Right renal cortex interstitium (tissue), 3 donors: Measurements from ENCODE around the gene H2BW2. TPM values are rescaled to one million over a fixed set of nuclear protein-coding genes. Genes with fewer than 3 reads are reported as not detected.
"Not testable (repeated sequence)": the region's sequence is repeated elsewhere in the genome, so short reads cannot be mapped to it uniquely, and the experiment has no call there.

Experiments
- DNase-seq, 3 donors: peaks; one replicate each; pipeline ENCODE4 v3.0.0-alpha.2; 2013; ENCODE audit warnings: low read depth in 3 of 3, low spot score in 2 of 3
- polyA plus RNA-seq, 3 donors: library from polyadenylated mRNA; unstranded; fragments of 120-200 nt; gene quantifications; one replicate each; pipeline ENCODE4 v1.2.1, GENCODE V29; 2013; ENCODE audit not compliant: insufficient read length in 3 of 3

H2BW2 gene
- 1 to 10 TPM in 1 of 3 donors, under 1 TPM in 2; 0.89 to 1.1 (median 1.00) TPM for polyA plus RNA-seq

- no peak for DNase-seq
These were observed at the start of gene H2BW2 for GRCh38 chrX:104039689-104040505. Gene H2BW2 (plus strand): TSS chrX:104039956. CDS start chrX:104039995, 39 bp downstream.

- DNase-seq: no peak
These were observed 40.5 kb upstream of the H2BW2 start for GRCh38 chrX:103999234-103999633.

- no peak for DNase-seq
These were observed 30.9 kb upstream of the H2BW2 start for GRCh38 chrX:104008831-104009230.

GRCh38 chrX:104013158-104013557 lies 26.6 kb upstream of the H2BW2 start:
- DNase-seq: no peak

- no peak for DNase-seq
These were observed 26.1 kb upstream of the H2BW2 start, which contains the start of gene H2BW1 for GRCh38 chrX:104013606-104014005. Gene H2BW1 (minus strand): TSS chrX:104013708. CDS start chrX:104013576, 132 bp downstream.

- not testable (repeated sequence) for DNase-seq
These were observed 24.2 kb upstream of the H2BW2 start for GRCh38 chrX:104015576-104015975.

GRCh38 chrX:104018126-104018525 lies 21.6 kb upstream of the H2BW2 start:
- DNase-seq: no peak

- DNase-seq: no peak
These were observed 1.2 kb downstream of the H2BW2 start for GRCh38 chrX:104041003-104041402.

- DNase-seq: no peak
These were observed 5.9 kb downstream of the H2BW2 start for GRCh38 chrX:104045642-104046041.

GRCh38 chrX:104047171-104047570 lies 7.4 kb downstream of the H2BW2 start:
- DNase-seq: no peak

GRCh38 chrX:104054956-104055355 lies 15.2 kb downstream of the H2BW2 start:
- DNase-seq: not testable (repeated sequence)

GRCh38 chrX:104062636-104063035 lies 22.9 kb downstream of the H2BW2 start:
- DNase-seq: not testable (repeated sequence)

- not testable (repeated sequence) for DNase-seq
These were observed 36.2 kb downstream of the H2BW2 start, which contains the start of gene TMSB15C for GRCh38 chrX:104075778-104076445. Gene TMSB15C (minus strand): TSS chrX:104076236.

- not testable (repeated sequence) for DNase-seq
These were observed 38.1 kb downstream of the H2BW2 start for GRCh38 chrX:104077854-104078253.

- DNase-seq: no peak
These were observed 44.3 kb downstream of the H2BW2 start for GRCh38 chrX:104084063-104084462.

- DNase-seq: no peak
These were observed 45.0 kb downstream of the H2BW2 start for GRCh38 chrX:104084534-104085277.

GRCh38 chrX:104085477-104085876 lies 45.7 kb downstream of the H2BW2 start:
- DNase-seq: no peak

- DNase-seq: no peak
These were observed 46.2 kb downstream of the H2BW2 start for GRCh38 chrX:104085919-104086318.
